ENCODE results near the gene FBXO15.

GRCh38 chr18:74194691-74195090 is 47.1 kb upstream of the FBXO15 start:
- TF ChIP-seq EP300 (conservative IDR thresholded peaks at IDR 0.05; ENCODE audit: poor library complexity, severe bottlenecking) = no peak
- TF ChIP-seq CTCF (IDR thresholded peaks at IDR 0.05; ENCODE audit: poor library complexity, severe bottlenecking) = no peak
- TF ChIP-seq REST (IDR thresholded peaks at IDR 0.05; ENCODE audit: borderline replicate concordance) = no peak

All from neural cell (in vitro differentiated cells).